ENCODE results near the gene VTN.

DNA sequence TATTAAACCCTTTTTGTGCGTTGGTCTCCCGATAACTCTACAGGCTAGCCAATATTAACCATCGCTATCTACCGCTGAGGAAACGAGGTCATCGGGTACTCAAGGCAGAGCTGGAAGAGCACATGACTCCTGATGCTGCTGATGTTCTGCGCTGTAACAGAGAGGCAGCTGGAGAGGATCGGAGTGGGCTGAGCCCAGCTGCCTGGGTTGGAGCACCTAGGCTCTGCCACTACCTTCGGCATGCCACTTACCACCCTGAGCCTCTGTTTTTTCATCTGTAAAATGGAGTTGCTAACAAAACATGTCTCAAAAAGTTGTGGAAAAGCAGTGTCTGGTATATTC, 36.3 kb upstream of the VTN start:
- TF ChIP-seq, protein P1, sequence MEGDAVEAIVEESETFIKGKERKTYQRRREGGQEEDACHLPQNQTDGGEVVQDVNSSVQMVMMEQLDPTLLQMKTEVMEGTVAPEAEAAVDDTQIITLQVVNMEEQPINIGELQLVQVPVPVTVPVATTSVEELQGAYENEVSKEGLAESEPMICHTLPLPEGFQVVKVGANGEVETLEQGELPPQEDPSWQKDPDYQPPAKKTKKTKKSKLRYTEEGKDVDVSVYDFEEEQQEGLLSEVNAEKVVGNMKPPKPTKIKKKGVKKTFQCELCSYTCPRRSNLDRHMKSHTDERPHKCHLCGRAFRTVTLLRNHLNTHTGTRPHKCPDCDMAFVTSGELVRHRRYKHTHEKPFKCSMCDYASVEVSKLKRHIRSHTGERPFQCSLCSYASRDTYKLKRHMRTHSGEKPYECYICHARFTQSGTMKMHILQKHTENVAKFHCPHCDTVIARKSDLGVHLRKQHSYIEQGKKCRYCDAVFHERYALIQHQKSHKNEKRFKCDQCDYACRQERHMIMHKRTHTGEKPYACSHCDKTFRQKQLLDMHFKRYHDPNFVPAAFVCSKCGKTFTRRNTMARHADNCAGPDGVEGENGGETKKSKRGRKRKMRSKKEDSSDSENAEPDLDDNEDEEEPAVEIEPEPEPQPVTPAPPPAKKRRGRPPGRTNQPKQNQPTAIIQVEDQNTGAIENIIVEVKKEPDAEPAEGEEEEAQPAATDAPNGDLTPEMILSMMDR (conservative IDR thresholded peaks at IDR 0.05; ENCODE audit: low read length): no peak
- no peak for TF ChIP-seq EZH2phosphoT487 (IDR thresholded peaks at IDR 0.05; ENCODE audit: borderline replicate concordance, low read depth, low read length)
